ENCODE data around the gene RIMS4. TPM values are rescaled to one million over a fixed set of nuclear protein-coding genes. Genes with fewer than 3 reads are reported as not detected.

The RIMS4 gene
- total RNA-seq, 1 donor from 2014 or later: 3.2 TPM

- Histone ChIP-seq H3K27ac (no peak overlapping the region), H3K36me3 (no peaks in the 10 kb centered on the region), H3K4me1 (no peaks in the 10 kb centered on the region), H3K27me3 (peaks cover 17% of the 10 kb centered on the region), H3K4me3 (no peak overlapping the region), H3K9me3 (no peaks in the 10 kb centered on the region)
- intact Hi-C loops (cut with DNase I): no loop called here
- TF ChIP-seq, protein P1, sequence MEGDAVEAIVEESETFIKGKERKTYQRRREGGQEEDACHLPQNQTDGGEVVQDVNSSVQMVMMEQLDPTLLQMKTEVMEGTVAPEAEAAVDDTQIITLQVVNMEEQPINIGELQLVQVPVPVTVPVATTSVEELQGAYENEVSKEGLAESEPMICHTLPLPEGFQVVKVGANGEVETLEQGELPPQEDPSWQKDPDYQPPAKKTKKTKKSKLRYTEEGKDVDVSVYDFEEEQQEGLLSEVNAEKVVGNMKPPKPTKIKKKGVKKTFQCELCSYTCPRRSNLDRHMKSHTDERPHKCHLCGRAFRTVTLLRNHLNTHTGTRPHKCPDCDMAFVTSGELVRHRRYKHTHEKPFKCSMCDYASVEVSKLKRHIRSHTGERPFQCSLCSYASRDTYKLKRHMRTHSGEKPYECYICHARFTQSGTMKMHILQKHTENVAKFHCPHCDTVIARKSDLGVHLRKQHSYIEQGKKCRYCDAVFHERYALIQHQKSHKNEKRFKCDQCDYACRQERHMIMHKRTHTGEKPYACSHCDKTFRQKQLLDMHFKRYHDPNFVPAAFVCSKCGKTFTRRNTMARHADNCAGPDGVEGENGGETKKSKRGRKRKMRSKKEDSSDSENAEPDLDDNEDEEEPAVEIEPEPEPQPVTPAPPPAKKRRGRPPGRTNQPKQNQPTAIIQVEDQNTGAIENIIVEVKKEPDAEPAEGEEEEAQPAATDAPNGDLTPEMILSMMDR (IDR thresholded peaks at IDR 0.05): no peak
- ATAC-seq: no peak
- no peak for DNase-seq
These were observed 25.4 kb upstream of the RIMS4 start for GRCh38 chr20:44835661-44836221.

GRCh38 chr20:44835116-44835515, 24.8 kb upstream of the RIMS4 start:
- intact Hi-C loops (cut with DNase I): no loop called here
- Histone ChIP-seq H3K36me3 (no peaks in the 10 kb centered on the region), H3K27ac (no peak overlapping the region), H3K27me3 (peaks cover 17% of the 10 kb centered on the region), H3K4me3 (no peak overlapping the region), H3K9me3 (no peaks in the 10 kb centered on the region), H3K4me1 (no peaks in the 10 kb centered on the region)
- TF ChIP-seq, protein P1 (IDR thresholded peaks at IDR 0.05): no peak
- ATAC-seq (no peak), DNase-seq (no peak)

DNA sequence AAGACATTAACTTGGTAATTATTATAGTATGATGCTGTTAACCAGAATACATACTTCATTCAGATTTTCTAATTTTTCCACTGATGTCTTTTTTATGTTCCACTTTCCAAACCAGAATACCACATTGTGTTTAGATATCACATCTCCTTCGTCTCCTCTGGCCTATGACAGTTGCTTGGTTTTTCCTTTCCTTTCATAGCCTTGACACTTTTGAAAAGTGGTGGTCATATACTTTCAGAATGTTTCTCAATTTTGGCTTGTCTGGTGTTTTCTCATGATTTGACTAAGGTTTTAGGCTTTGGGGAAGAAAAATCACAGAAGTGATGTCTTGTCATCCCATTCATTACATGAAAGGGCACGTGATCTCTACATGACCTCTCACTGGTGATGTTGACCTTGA, 24.3 kb upstream of the RIMS4 start:
- no peak for DNase-seq
- Histone ChIP-seq H3K27ac (no peak overlapping the region), H3K4me3 (no peak overlapping the region), H3K4me1 (no peaks in the 10 kb centered on the region), H3K27me3 (peaks cover 17% of the 10 kb centered on the region), H3K36me3 (no peaks in the 10 kb centered on the region), H3K9me3 (no peaks in the 10 kb centered on the region)
- intact Hi-C loops (cut with DNase I): no loop called here
- TF ChIP-seq, protein P1 (IDR thresholded peaks at IDR 0.05): no peak
- no peak for ATAC-seq

GRCh38 chr20:44833437-44833836, 23.1 kb upstream of the RIMS4 start:
- H3K4me3 ChIP-seq: no peak overlapping the region
- peaks cover 13% of the 10 kb centered on the region for H3K27me3 ChIP-seq
- no peaks in the 10 kb centered on the region for H3K36me3 ChIP-seq
- ATAC-seq: no peak
- no peak overlapping the region for H3K27ac ChIP-seq
- H3K9me3 ChIP-seq: no peaks in the 10 kb centered on the region
- TF ChIP-seq, protein P1 (IDR thresholded peaks at IDR 0.05): no peak
- no peak for DNase-seq
- intact Hi-C loops (cut with DNase I): no loop called here
- H3K4me1 ChIP-seq: no peaks in the 10 kb centered on the region

GRCh38 chr20:44832724-44833123, 22.4 kb upstream of the RIMS4 start:
- peaks cover 10% of the 10 kb centered on the region for H3K27me3 ChIP-seq
- H3K36me3 ChIP-seq: no peaks in the 10 kb centered on the region
- DNase-seq (no peak), ATAC-seq (no peak)
- no peaks in the 10 kb centered on the region for H3K4me1 ChIP-seq
- H3K9me3 ChIP-seq: no peaks in the 10 kb centered on the region
- no peak overlapping the region for H3K4me3 ChIP-seq
- intact Hi-C loops (cut with DNase I): no loop called here
- TF ChIP-seq, protein P1 (IDR thresholded peaks at IDR 0.05): no peak
- H3K27ac ChIP-seq: no peak overlapping the region

DNA sequence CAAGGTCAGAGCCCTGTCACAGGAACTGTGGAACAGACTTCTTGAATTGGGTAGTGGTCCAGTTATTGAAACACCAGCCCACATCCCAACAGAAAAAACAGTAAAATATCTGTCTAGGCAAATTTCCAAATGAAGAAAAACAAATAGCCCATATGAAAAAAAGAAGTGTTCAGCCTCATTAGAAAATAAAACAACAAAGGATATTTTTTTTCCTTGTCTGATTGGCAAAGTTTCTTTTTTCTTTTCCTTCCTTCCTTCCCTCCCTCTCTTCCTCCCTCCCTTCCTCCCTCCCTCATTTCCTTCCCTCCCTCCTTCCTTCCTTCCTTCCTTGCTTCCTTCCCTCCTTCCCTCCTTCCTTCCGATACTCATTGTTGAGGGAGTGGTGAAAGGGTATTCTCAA, 20.6 kb upstream of the RIMS4 start:
- Histone ChIP-seq H3K27me3 (peaks cover 8% of the 10 kb centered on the region), H3K36me3 (no peaks in the 10 kb centered on the region), H3K4me1 (no peaks in the 10 kb centered on the region), H3K4me3 (no peak overlapping the region), H3K9me3 (no peaks in the 10 kb centered on the region), H3K27ac (no peak overlapping the region)
- DNase-seq: no peak
- ATAC-seq: no peak
- intact Hi-C loops (cut with DNase I): no loop called here
- TF ChIP-seq, protein P1 (IDR thresholded peaks at IDR 0.05): no peak
